Measurements from ENCODE around the gene TMEM114.

Gene TMEM114

GRCh38 chr16:8589900-8590688 is at the start of gene TMEM114:
Gene TMEM114 (minus strand): TSS chr16:8590511. CDS start chr16:8589838, 673 bp downstream.
- no peak for DNase-seq (ENCODE audit: low read depth in 2 of 2, low spot score in 1 of 2)

- DNase-seq (ENCODE audit: low read depth in 2 of 2, low spot score in 1 of 2): no peak
These were observed 49.4 kb upstream of the TMEM114 start for GRCh38 chr16:8639694-8640093.

- no peak for DNase-seq (ENCODE audit: low read depth in 2 of 2, low spot score in 1 of 2)
These were observed 44.9 kb upstream of the TMEM114 start for GRCh38 chr16:8634991-8635736.

- no peak for DNase-seq (ENCODE audit: low read depth in 2 of 2, low spot score in 1 of 2)
These were observed 42.4 kb upstream of the TMEM114 start for GRCh38 chr16:8632675-8633182.

GRCh38 chr16:8631818-8632465 is 41.6 kb upstream of the TMEM114 start:
- no peak for DNase-seq (ENCODE audit: low read depth in 2 of 2, low spot score in 1 of 2)

GRCh38 chr16:8631373-8631772 is 41.1 kb upstream of the TMEM114 start:
- DNase-seq (ENCODE audit: low read depth in 2 of 2, low spot score in 1 of 2): no peak

GRCh38 chr16:8630255-8630953 is 40.1 kb upstream of the TMEM114 start:
- DNase-seq (ENCODE audit: low read depth in 2 of 2, low spot score in 1 of 2): no peak

- DNase-seq (ENCODE audit: low read depth in 2 of 2, low spot score in 1 of 2): no peak
These were observed 38.8 kb upstream of the TMEM114 start for GRCh38 chr16:8628981-8629725.

GRCh38 chr16:8627456-8627855 is 37.1 kb upstream of the TMEM114 start:
- DNase-seq (ENCODE audit: low read depth in 2 of 2, low spot score in 1 of 2): no peak

- no peak for DNase-seq (ENCODE audit: low read depth in 2 of 2, low spot score in 1 of 2)
These were observed 36.6 kb upstream of the TMEM114 start for GRCh38 chr16:8626946-8627345.

- no peak for DNase-seq (ENCODE audit: low read depth in 2 of 2, low spot score in 1 of 2)
These were observed 35.3 kb upstream of the TMEM114 start for GRCh38 chr16:8625491-8626087.

GRCh38 chr16:8623634-8624033 is 33.3 kb upstream of the TMEM114 start:
- no peak for DNase-seq (ENCODE audit: low read depth in 2 of 2, low spot score in 1 of 2)

GRCh38 chr16:8622315-8622656 is 32.0 kb upstream of the TMEM114 start:
- DNase-seq (ENCODE audit: low read depth in 2 of 2, low spot score in 1 of 2): no peak

- peak; percentile 77 to 84 for DNase-seq (ENCODE audit: low read depth in 2 of 2, low spot score in 1 of 2)
These were observed 31.4 kb upstream of the TMEM114 start, which contains the start of gene METTL22 for GRCh38 chr16:8621572-8622314. Gene METTL22 (plus strand): TSS chr16:8621698. CDS start chr16:8625666, 3,968 bp downstream.

- no peak for DNase-seq (ENCODE audit: low read depth in 2 of 2, low spot score in 1 of 2)
These were observed 30.9 kb upstream of the TMEM114 start for GRCh38 chr16:8621222-8621571.

- no peak for DNase-seq (ENCODE audit: low read depth in 2 of 2, low spot score in 1 of 2)
These were observed 30.2 kb upstream of the TMEM114 start for GRCh38 chr16:8620535-8620934.

GRCh38 chr16:8619671-8620370 is 29.5 kb upstream of the TMEM114 start:
- no peak for DNase-seq (ENCODE audit: low read depth in 2 of 2, low spot score in 1 of 2)

GRCh38 chr16:8614435-8615029 is 24.2 kb upstream of the TMEM114 start:
- DNase-seq (ENCODE audit: low read depth in 2 of 2, low spot score in 1 of 2): no peak
